ENCODE measurements around the gene ZNF740.

The ZNF740 gene, protein sequence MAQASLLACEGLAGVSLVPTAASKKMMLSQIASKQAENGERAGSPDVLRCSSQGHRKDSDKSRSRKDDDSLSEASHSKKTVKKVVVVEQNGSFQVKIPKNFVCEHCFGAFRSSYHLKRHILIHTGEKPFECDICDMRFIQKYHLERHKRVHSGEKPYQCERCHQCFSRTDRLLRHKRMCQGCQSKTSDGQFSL

GRCh38 chr12:53180220-53180930 lies at the start of gene ZNF740, which contains the start of gene CSAD:
ZNF740 (plus strand) TSS chr12:53180722; CDS start chr12:53181984, 1,262 bp downstream.
CSAD (minus strand) TSS chr12:53180925; CDS start chr12:53173470, 7,455 bp downstream.
- no peak; the same call in 1 of the 2 replicates for TF ChIP-seq CTCF (IDR thresholded peaks at IDR 0.05)
- no peak for TF ChIP-seq ZFX (IDR thresholded peaks at IDR 0.05; ENCODE audit: borderline replicate concordance)
- H3K27ac ChIP-seq = peak within 1 kb of the TSS; percentile 98

GRCh38 chr12:53131844-53132243 lies 48.7 kb upstream of the ZNF740 start:
- no peak for TF ChIP-seq ZFX (IDR thresholded peaks at IDR 0.05; ENCODE audit: borderline replicate concordance)
- no peak for TF ChIP-seq CTCF (IDR thresholded peaks at IDR 0.05)
- no peak overlapping the region for H3K27ac ChIP-seq

DNA sequence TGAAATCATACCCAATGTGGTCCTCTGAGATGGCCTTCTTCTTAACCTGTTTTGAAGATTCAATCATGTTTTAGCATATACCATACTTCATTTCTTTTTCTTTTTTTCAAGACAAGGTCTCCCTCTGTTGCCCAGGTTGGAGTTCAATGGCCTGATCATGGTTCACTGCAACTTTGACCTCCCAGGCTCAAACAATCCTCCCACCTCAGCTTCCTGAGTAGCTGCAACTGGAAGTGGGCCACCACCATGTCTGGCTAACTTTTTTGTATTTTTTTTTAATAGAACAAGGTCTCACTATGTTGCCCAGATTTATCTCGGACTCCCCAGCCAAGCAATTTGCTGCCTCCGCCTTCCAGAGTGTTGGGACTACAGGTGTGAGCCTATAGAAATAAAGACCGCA lies 46.8 kb upstream of the ZNF740 start:
- no peak for TF ChIP-seq ZFX (IDR thresholded peaks at IDR 0.05; ENCODE audit: borderline replicate concordance)
- no peak for TF ChIP-seq CTCF (IDR thresholded peaks at IDR 0.05)
- no peak overlapping the region for H3K27ac ChIP-seq

- TF ChIP-seq ZFX (IDR thresholded peaks at IDR 0.05; ENCODE audit: borderline replicate concordance) = no peak
- no peak for TF ChIP-seq CTCF (IDR thresholded peaks at IDR 0.05)
- no peak overlapping the region for H3K27ac ChIP-seq
These were observed 37.2 kb upstream of the ZNF740 start for GRCh38 chr12:53143355-53143754.

GRCh38 chr12:53145383-53146260 lies 34.9 kb upstream of the ZNF740 start:
- TF ChIP-seq ZFX (IDR thresholded peaks at IDR 0.05; ENCODE audit: borderline replicate concordance) = no peak
- TF ChIP-seq CTCF (IDR thresholded peaks at IDR 0.05) = no peak
- no peak overlapping the region for H3K27ac ChIP-seq

GRCh38 chr12:53147181-53147580 lies 33.3 kb upstream of the ZNF740 start:
- no peak for TF ChIP-seq ZFX (IDR thresholded peaks at IDR 0.05; ENCODE audit: borderline replicate concordance)
- TF ChIP-seq CTCF (IDR thresholded peaks at IDR 0.05) = no peak
- H3K27ac ChIP-seq = no peak overlapping the region
